Measurements from ENCODE around the gene RNASE12. TPM values are rescaled to one million over a fixed set of nuclear protein-coding genes. Genes with fewer than 3 reads are reported as not detected.

The RNASE12 gene
- polyA plus RNA-seq, 1 of the 3 experiments (the other 2 are of a cell fraction) = not detected

GRCh38 chr14:20617138-20618003, 26.2 kb upstream of the RNASE12 start:
- H3K4me3 ChIP-seq (ENCODE audit: low read depth in 2 of 2, low read length in 1 of 2) = no peak overlapping the region
- no peaks in the 10 kb centered on the region; a peak in 2 of 4 replicates for H3K4me1 ChIP-seq (ENCODE audit: control insufficient read depth in 1 of 2, insufficient read depth in 2 of 2, low read depth in 1 of 2, low read length in 1 of 2)
- H3K36me3 ChIP-seq (replicated peaks in 1 of 2; ENCODE audit: control insufficient read depth in 1 of 2, insufficient read depth in 2 of 2, low read length in 1 of 2) = no peaks in the 10 kb centered on the region
- no peak overlapping the region for H3K4me2 ChIP-seq
- peaks cover 24% of the 10 kb centered on the region for H3F3A ChIP-seq (replicated peaks; ENCODE audit: insufficient read depth)
- H3K79me2 ChIP-seq (ENCODE audit: insufficient read depth) = no peaks in the 10 kb centered on the region
- POLR2A ChIA-PET = no interaction called here
- no peak overlapping the region for H3K9ac ChIP-seq
- TF ChIP-seq JUND (IDR thresholded peaks at IDR 0.05) = no peak
- TF ChIP-seq RCOR1 (IDR thresholded peaks at IDR 0.05; ENCODE audit: low read length) = no peak
- no peak for TF ChIP-seq NFIC (IDR thresholded peaks at IDR 0.05; ENCODE audit: borderline replicate concordance)
- TF ChIP-seq RXRA (IDR thresholded peaks at IDR 0.05; ENCODE audit: borderline replicate concordance, low read depth) = no peak
- no peak overlapping the region for H3K27ac ChIP-seq (ENCODE audit: low read depth in 2 of 2, low read length in 1 of 2)
- peaks cover 6% of the 10 kb centered on the region; the same call in 1 of the 2 replicates for H3K27me3 ChIP-seq (ENCODE audit: insufficient read depth)
- CTCF ChIA-PET = no interaction called here
- no peaks in the 10 kb centered on the region for H3K9me3 ChIP-seq
- no peaks in the 10 kb centered on the region for H3K9me2 ChIP-seq
- no peak overlapping the region for H2AFZ ChIP-seq (ENCODE audit: low read depth)
- 19% methylated on average over 8 of the region's 12 CpGs for WGBS (ENCODE audit: low lambda C conversion rate)
- no peak for DNase-seq
- peaks cover 6% of the 10 kb centered on the region for H4K20me1 ChIP-seq (ENCODE audit: insufficient read depth)

GRCh38 chr14:20615996-20616395, 24.8 kb upstream of the RNASE12 start:
- peaks cover 26% of the 10 kb centered on the region for H3F3A ChIP-seq (replicated peaks; ENCODE audit: insufficient read depth)
- 0 out of 2 replicates have a peak, but pooled peaks cover under 1% of the 10 kb centered on the region for H3K27me3 ChIP-seq (ENCODE audit: insufficient read depth)
- no peaks in the 10 kb centered on the region; a peak in 2 of 4 replicates for H3K4me1 ChIP-seq (ENCODE audit: control insufficient read depth in 1 of 2, insufficient read depth in 2 of 2, low read depth in 1 of 2, low read length in 1 of 2)
- CTCF ChIA-PET = no interaction called here
- 66% methylated on average over 5 of the region's 5 CpGs for WGBS (ENCODE audit: low lambda C conversion rate)
- H2AFZ ChIP-seq (ENCODE audit: low read depth) = no peak overlapping the region
- H3K4me3 ChIP-seq (ENCODE audit: low read depth in 2 of 2, low read length in 1 of 2) = no peak overlapping the region
- no peaks in the 10 kb centered on the region for H3K9me3 ChIP-seq
- peaks cover 6% of the 10 kb centered on the region for H4K20me1 ChIP-seq (ENCODE audit: insufficient read depth)
- no peak overlapping the region for H3K27ac ChIP-seq (ENCODE audit: low read depth in 2 of 2, low read length in 1 of 2)
- H3K36me3 ChIP-seq (replicated peaks in 1 of 2; ENCODE audit: control insufficient read depth in 1 of 2, insufficient read depth in 2 of 2, low read length in 1 of 2) = no peaks in the 10 kb centered on the region
- no peaks in the 10 kb centered on the region for H3K9me2 ChIP-seq
- no peak overlapping the region for H3K4me2 ChIP-seq
- no peak for DNase-seq
- H3K9ac ChIP-seq = no peak overlapping the region
- POLR2A ChIA-PET = no interaction called here
- TF ChIP-seq SIN3A (IDR thresholded peaks at IDR 0.05; ENCODE audit: borderline replicate concordance, low read depth, low read length) (no peak), USF1 (IDR thresholded peaks at IDR 0.05; ENCODE audit: borderline replicate concordance, low read depth) (no peak), RAD21 (IDR thresholded peaks at IDR 0.05; ENCODE audit: low read length) (no peak), RCOR1 (IDR thresholded peaks at IDR 0.05; ENCODE audit: low read length) (no peak), PBX3 (IDR thresholded peaks at IDR 0.05) (no peak), YY1 (IDR thresholded peaks at IDR 0.05; ENCODE audit: low read depth) (no peak), IRF3 (IDR thresholded peaks at IDR 0.05; ENCODE audit: low read depth, low read length) (no peak), NRF1 (IDR thresholded peaks at IDR 0.05; ENCODE audit: low read depth, low read length) (no peak), FOSL2 (IDR thresholded peaks at IDR 0.05; ENCODE audit: borderline replicate concordance, low read depth) (no peak)
- H3K79me2 ChIP-seq (ENCODE audit: insufficient read depth) = no peaks in the 10 kb centered on the region
